Liver (tissue), 9 donors: ENCODE measurements around the gene CCDC12. TPM values are rescaled to one million over a fixed set of nuclear protein-coding genes. Genes with fewer than 3 reads are reported as not detected.

Experiments used
- DNase-seq: peaks from one replicate; pipeline ENCODE4 v3.0.0-alpha.2; 2017; ENCODE audit warnings: low spot score
- H3K27ac ChIP-seq, 2 donors: one replicate each; pipeline ENCODE4 v1.7.0; 2013; ENCODE audit warnings: inconsistent platforms in 2 of 2, low read length in 2 of 2, control low read depth in 1 of 2, low read depth in 1 of 2, mild to moderate bottlenecking in 1 of 2
- H3K27me3 ChIP-seq, 4 donors: one replicate each; pipeline versions ENCODE4 v1.6.1 to v1.7.0; 2013; ENCODE audit warnings: low read length in 3 of 4, inconsistent platforms in 1 of 4, mild to moderate bottlenecking in 1 of 4, moderate library complexity in 1 of 4; ENCODE audit not compliant: control insufficient read depth in 4 of 4, insufficient read depth in 4 of 4
- H3K36me3 ChIP-seq, 4 donors: one replicate each; pipeline versions ENCODE4 v1.6.1 to v1.7.0; 2013; ENCODE audit warnings: low read length in 3 of 4, mild to moderate bottlenecking in 3 of 4, low read depth in 1 of 4, moderate library complexity in 1 of 4; ENCODE audit not compliant: control insufficient read depth in 4 of 4, insufficient read depth in 3 of 4
- H3K4me1 ChIP-seq, 4 donors: one replicate each; pipeline versions ENCODE4 v1.6.1 to v1.7.0; 2013; ENCODE audit warnings: low read length in 3 of 4, mild to moderate bottlenecking in 3 of 4, moderate library complexity in 1 of 4; ENCODE audit not compliant: control insufficient read depth in 4 of 4, insufficient read depth in 4 of 4
- H3K4me3 ChIP-seq, 3 donors: one replicate each; pipeline versions ENCODE4 v1.6.1 to v1.7.0; 2013; ENCODE audit warnings: low read length in 3 of 3, control low read depth in 1 of 3, low read depth in 1 of 3, mild to moderate bottlenecking in 1 of 3
- H3K9ac ChIP-seq, 2 donors: one replicate each; pipeline ENCODE4 v1.7.0; 2013; ENCODE audit warnings: low read length in 2 of 2, mild to moderate bottlenecking in 2 of 2, moderate library complexity in 2 of 2, control low read depth in 1 of 2, low read depth in 1 of 2
- H3K9me3 ChIP-seq, 4 donors: one replicate each; pipeline versions ENCODE4 v1.6.1 to v1.7.0; 2013; ENCODE audit warnings: low read length in 3 of 4; ENCODE audit not compliant: control insufficient read depth in 4 of 4
- EGR1 ChIP-seq, 2 donors: IDR thresholded peaks; 2 replicates each; pipeline ENCODE4 v1.6.1; 2016 to 2018; ENCODE audit warnings: antibody characterized with exemption in 2 of 2, low read depth in 2 of 2
- FOXA1 ChIP-seq: IDR thresholded peaks from 2 replicates; pipeline ENCODE4 v1.6.1; 2016; ENCODE audit warnings: antibody characterized with exemption
- FOXA2 ChIP-seq: IDR thresholded peaks from 2 replicates; pipeline ENCODE4 v1.6.1; 2016; ENCODE audit warnings: antibody characterized with exemption
- GABPA ChIP-seq, 2 donors: IDR thresholded peaks in 1 of 2; conservative IDR thresholded peaks in 1 of 2; 2 replicates each; pipeline ENCODE4 v1.6.1; 2016; ENCODE audit warnings: antibody characterized with exemption in 2 of 2, mild to moderate bottlenecking in 1 of 2, moderate library complexity in 1 of 2
- HNF4A ChIP-seq, 2 donors: conservative IDR thresholded peaks; 2 replicates each; pipeline ENCODE4 v1.6.1; 2016; ENCODE audit warnings: antibody characterized with exemption in 2 of 2, mild to moderate bottlenecking in 2 of 2
- HNF4G ChIP-seq: IDR thresholded peaks from 2 replicates; pipeline ENCODE4 v1.6.1; 2016; ENCODE audit warnings: antibody characterized with exemption
- JUND ChIP-seq, 2 donors: IDR thresholded peaks; 2 replicates each; pipeline ENCODE4 v1.6.1; 2016; ENCODE audit warnings: antibody characterized with exemption in 2 of 2
- NR2F2 ChIP-seq: IDR thresholded peaks from 2 replicates; pipeline ENCODE4 v1.6.1; 2016; ENCODE audit warnings: antibody characterized with exemption
- RAD21 ChIP-seq, 2 donors: IDR thresholded peaks; 2 replicates each; pipeline ENCODE4 v1.6.1; 2016; ENCODE audit warnings: antibody characterized with exemption in 2 of 2, mild to moderate bottlenecking in 2 of 2
- RXRA ChIP-seq, 2 donors: IDR thresholded peaks; 2 replicates each; pipeline ENCODE4 v1.6.1; 2017 to 2018; ENCODE audit warnings: antibody characterized with exemption in 2 of 2, mild to moderate bottlenecking in 1 of 2
- SP1 ChIP-seq: IDR thresholded peaks from 2 replicates; pipeline ENCODE4 v1.6.1; 2018; ENCODE audit warnings: antibody characterized with exemption, mild to moderate bottlenecking
- TAF1 ChIP-seq: conservative IDR thresholded peaks from 2 replicates; pipeline ENCODE4 v1.6.1; 2016; ENCODE audit warnings: antibody characterized with exemption, mild to moderate bottlenecking
- WGBS: extraction: QIAGEN DNeasy Blood & Tissue Kit; methylation state at CpG from one replicate; pipeline ENCODE4 v1.1.7; 2013; 5-methylcytosine and 5-hydroxymethylcytosine counted together
- polyA plus RNA-seq, 2 donors: library from polyadenylated mRNA; stranded (reverse) in 1 of 2; unstranded in 1 of 2; fragments of 200-250 nt in 1 of 2; fragments of >200 nt in 1 of 2; fragmentation: Nextera tagmentation in 1 of 2; extraction: Ambion mirVana in 1 of 2; gene quantifications; one replicate each; pipeline versions ENCODE4 v1.2.1 to v1.2.3, GENCODE V29; 2013 to 2015
- total RNA-seq, 2 donors: library from RNA; depleted of rRNA; stranded (reverse); fragments of >200 nt; gene quantifications; one replicate each; pipeline ENCODE4 v1.2.3, GENCODE V29; 2014
- TF ChIP-seq, protein P1 (sequence below): IDR thresholded peaks from 2 replicates; pipeline ENCODE4 v1.6.1; 2016; ENCODE audit warnings: antibody characterized with exemption
- TF ChIP-seq, protein P2 (sequence below): IDR thresholded peaks from 2 replicates; pipeline ENCODE4 v1.6.1; 2016; ENCODE audit warnings: antibody characterized with exemption, mild to moderate bottlenecking
- TF ChIP-seq, protein P3 (sequence below): fragments of 150-350 bp; IDR thresholded peaks from 2 replicates; pipeline ENCODE4 v1.5.1; 2017; ENCODE audit warnings: improper control_type of control experiment, low read depth, low read length; ENCODE audit not compliant: missing input control
- donor health status: healthy.
- donor health status: healthy.
- donor health status: healthy.
- donor health status: healthy.
- donor health status: healthy.

The CCDC12 gene
- total and polyA plus RNA-seq, 4 donors: 8.5 to 35.1 (median 26.6) TPM

DNA sequence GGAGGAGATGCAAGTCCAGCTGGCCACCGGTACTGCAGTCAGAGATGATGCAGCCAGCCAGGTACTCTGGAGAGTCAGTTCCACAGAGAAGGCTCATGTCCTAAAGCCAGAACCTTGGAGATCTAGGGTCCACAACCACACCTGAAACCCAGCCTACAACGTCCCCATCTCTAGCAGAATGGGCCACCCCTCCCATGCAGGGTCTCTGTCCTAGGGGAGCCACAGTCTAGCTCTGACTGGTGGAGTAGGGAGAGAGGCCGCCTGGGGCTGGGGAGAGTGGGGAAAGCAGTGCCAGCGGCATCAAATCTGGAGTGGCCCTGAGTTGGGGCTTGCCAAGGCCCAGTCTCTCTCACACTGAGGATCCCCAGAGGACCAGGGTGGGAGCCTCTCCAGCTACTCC lies 55.5 kb downstream of the CCDC12 start:
- H3K36me3 ChIP-seq: peaks cover 25 to 55% (median 40%) of the 10 kb centered on the region in 4 donors

DNA sequence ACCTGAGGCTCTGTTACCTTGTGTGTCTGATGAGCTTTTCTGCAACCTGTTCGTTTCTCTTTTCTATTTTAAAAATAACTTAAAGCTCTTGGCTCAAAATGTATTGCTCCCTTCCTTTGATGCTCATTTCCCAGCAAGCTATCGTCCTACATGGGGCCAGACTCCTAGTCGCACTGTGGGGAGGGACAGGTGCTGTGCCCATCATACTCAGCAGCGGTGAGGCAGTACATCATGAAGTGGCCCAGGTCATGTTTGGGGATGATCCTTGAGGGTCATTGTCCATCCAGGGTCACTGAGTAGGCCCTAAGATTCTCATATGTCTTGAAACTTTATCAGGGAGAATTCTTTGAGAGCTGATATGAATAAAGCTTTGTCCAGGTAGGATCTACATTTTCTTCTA lies 57.9 kb downstream of the CCDC12 start:
- Histone ChIP-seq H3K27ac (no peak overlapping the region), H3K9ac (no peak overlapping the region), H3K36me3 (peaks cover 21 to 40% (median 28%) of the 10 kb centered on the region in 4 donors), H3K9me3 (no peaks in the 10 kb centered on the region), H3K4me1 (peaks cover 0 to 5% (median 2%) of the 10 kb centered on the region in 4 donors), H3K4me3 (no peak overlapping the region), H3K27me3 (no peaks in the 10 kb centered on the region)
- WGBS: 98% methylated on average over 4 of the region's 4 CpGs
- no peak for TF ChIP-seq RAD21 (IDR thresholded peaks at IDR 0.05)
- no peak for DNase-seq

More for the DNA sequence above, 55.5 kb downstream of the CCDC12 start:
- Histone ChIP-seq H3K9me3 (no peaks in the 10 kb centered on the region), H3K4me1 (peaks cover 0 to 4% (median 2%) of the 10 kb centered on the region in 4 donors), H3K9ac (no peak overlapping the region), H3K4me3 (no peak overlapping the region), H3K27me3 (no peaks in the 10 kb centered on the region), H3K27ac (no peak overlapping the region)
- 96% methylated on average over 4 of the region's 4 CpGs for WGBS
- no peak for DNase-seq
- TF ChIP-seq, protein P1, sequence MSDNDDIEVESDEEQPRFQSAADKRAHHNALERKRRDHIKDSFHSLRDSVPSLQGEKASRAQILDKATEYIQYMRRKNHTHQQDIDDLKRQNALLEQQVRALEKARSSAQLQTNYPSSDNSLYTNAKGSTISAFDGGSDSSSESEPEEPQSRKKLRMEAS: no peak
- no peak for TF ChIP-seq JUND (IDR thresholded peaks at IDR 0.05)

GRCh38 chr3:46918202-46918601 lies 58.3 kb downstream of the CCDC12 start:
- WGBS: 88% methylated on average over 1 of the region's 1 CpG
- Histone ChIP-seq H3K27me3 (no peaks in the 10 kb centered on the region), H3K36me3 (peaks cover 21 to 38% (median 28%) of the 10 kb centered on the region in 4 donors), H3K4me3 (no peak overlapping the region), H3K27ac (no peak overlapping the region), H3K4me1 (peaks cover 0 to 6% (median 3%) of the 10 kb centered on the region in 4 donors), H3K9me3 (no peaks in the 10 kb centered on the region), H3K9ac (no peak overlapping the region)
- no peak for DNase-seq
- TF ChIP-seq FOXA2: no peak
- TF ChIP-seq SP1: no peak
- no peak for TF ChIP-seq EGR1 (IDR thresholded peaks at IDR 0.05; ENCODE audit: low read depth in 2 of 2)
- no peak for TF ChIP-seq HNF4G
- TF ChIP-seq, protein P1: no peak
- TF ChIP-seq HNF4A (conservative IDR thresholded peaks at IDR 0.05): no peak
- TF ChIP-seq NR2F2: no peak
- TF ChIP-seq, protein P2, sequence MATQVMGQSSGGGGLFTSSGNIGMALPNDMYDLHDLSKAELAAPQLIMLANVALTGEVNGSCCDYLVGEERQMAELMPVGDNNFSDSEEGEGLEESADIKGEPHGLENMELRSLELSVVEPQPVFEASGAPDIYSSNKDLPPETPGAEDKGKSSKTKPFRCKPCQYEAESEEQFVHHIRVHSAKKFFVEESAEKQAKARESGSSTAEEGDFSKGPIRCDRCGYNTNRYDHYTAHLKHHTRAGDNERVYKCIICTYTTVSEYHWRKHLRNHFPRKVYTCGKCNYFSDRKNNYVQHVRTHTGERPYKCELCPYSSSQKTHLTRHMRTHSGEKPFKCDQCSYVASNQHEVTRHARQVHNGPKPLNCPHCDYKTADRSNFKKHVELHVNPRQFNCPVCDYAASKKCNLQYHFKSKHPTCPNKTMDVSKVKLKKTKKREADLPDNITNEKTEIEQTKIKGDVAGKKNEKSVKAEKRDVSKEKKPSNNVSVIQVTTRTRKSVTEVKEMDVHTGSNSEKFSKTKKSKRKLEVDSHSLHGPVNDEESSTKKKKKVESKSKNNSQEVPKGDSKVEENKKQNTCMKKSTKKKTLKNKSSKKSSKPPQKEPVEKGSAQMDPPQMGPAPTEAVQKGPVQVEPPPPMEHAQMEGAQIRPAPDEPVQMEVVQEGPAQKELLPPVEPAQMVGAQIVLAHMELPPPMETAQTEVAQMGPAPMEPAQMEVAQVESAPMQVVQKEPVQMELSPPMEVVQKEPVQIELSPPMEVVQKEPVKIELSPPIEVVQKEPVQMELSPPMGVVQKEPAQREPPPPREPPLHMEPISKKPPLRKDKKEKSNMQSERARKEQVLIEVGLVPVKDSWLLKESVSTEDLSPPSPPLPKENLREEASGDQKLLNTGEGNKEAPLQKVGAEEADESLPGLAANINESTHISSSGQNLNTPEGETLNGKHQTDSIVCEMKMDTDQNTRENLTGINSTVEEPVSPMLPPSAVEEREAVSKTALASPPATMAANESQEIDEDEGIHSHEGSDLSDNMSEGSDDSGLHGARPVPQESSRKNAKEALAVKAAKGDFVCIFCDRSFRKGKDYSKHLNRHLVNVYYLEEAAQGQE: no peak
- TF ChIP-seq RXRA (IDR thresholded peaks at IDR 0.05): no peak
- no peak for TF ChIP-seq RAD21 (IDR thresholded peaks at IDR 0.05)
- TF ChIP-seq FOXA1: no peak
- no peak for TF ChIP-seq TAF1
- TF ChIP-seq, protein P3, sequence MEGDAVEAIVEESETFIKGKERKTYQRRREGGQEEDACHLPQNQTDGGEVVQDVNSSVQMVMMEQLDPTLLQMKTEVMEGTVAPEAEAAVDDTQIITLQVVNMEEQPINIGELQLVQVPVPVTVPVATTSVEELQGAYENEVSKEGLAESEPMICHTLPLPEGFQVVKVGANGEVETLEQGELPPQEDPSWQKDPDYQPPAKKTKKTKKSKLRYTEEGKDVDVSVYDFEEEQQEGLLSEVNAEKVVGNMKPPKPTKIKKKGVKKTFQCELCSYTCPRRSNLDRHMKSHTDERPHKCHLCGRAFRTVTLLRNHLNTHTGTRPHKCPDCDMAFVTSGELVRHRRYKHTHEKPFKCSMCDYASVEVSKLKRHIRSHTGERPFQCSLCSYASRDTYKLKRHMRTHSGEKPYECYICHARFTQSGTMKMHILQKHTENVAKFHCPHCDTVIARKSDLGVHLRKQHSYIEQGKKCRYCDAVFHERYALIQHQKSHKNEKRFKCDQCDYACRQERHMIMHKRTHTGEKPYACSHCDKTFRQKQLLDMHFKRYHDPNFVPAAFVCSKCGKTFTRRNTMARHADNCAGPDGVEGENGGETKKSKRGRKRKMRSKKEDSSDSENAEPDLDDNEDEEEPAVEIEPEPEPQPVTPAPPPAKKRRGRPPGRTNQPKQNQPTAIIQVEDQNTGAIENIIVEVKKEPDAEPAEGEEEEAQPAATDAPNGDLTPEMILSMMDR: no peak
- no peak for TF ChIP-seq GABPA (IDR thresholded peaks at IDR 0.05 in 1 of 2, conservative IDR thresholded peaks at IDR 0.05 in 1 of 2)
